Gastrocnemius medialis (tissue), 4 donors: ENCODE measurements around the gene MICOS13. TPM values are rescaled to one million over a fixed set of nuclear protein-coding genes. Genes with fewer than 3 reads are reported as not detected.
"Not testable (repeated sequence)": the region's sequence is repeated elsewhere in the genome, so short reads cannot be mapped to it uniquely, and the experiment has no call there.

Experiments used
- ATAC-seq, 2 donors: fragments of 150-250 bp; one replicate each; pipeline ENCODE4 v1.9.1; 2016
- DNase-seq, 2 donors: peaks; one replicate each; pipeline ENCODE4 v3.0.0-alpha.2; 2019
- H3K27ac ChIP-seq, 4 donors: fragments of 200-600 bp; sonication (generic); 1 replicate in 1 of 4; 2 replicates in 3 of 4; pipeline ENCODE4 v1.5.1; 2016 to 2018; ENCODE audit warnings: mild to moderate bottlenecking in 2 of 4, moderate library complexity in 1 of 4
- H3K27me3 ChIP-seq, 3 donors: fragments of 200-600 bp; sonication (generic) in 2 of 3; 1 replicate in 1 of 3; 2 replicates in 2 of 3; pipeline versions ENCODE4 v1.5.1 to v1.6.0; 2016 to 2019; ENCODE audit warnings: mild to moderate bottlenecking in 1 of 3, moderate library complexity in 1 of 3
- H3K36me3 ChIP-seq, 2 donors: fragments of 200-600 bp; sonication (generic) in 1 of 2; one replicate each; pipeline ENCODE4 v1.5.1; 2017 to 2018
- H3K4me1 ChIP-seq, 2 donors: fragments of 200-600 bp; sonication (generic) in 1 of 2; one replicate each; pipeline ENCODE4 v1.5.1; 2016 to 2017; ENCODE audit warnings: mild to moderate bottlenecking in 2 of 2
- H3K4me3 ChIP-seq, 4 donors: fragments of 200-600 bp; sonication (generic) in 3 of 4; 1 replicate in 1 of 4; 2 replicates in 3 of 4; pipeline ENCODE4 v1.5.1; 2016 to 2019; ENCODE audit warnings: mild to moderate bottlenecking in 2 of 4
- H3K9me3 ChIP-seq, 3 donors: fragments of 200-600 bp; sonication (generic) in 2 of 3; 1 replicate in 1 of 3; 2 replicates in 2 of 3; pipeline ENCODE4 v1.5.1; 2016 to 2019
- CTCF ChIP-seq, 5 experiments: fragments of 450-650 bp in 3 of 5; fragments of 200-600 bp in 2 of 5; sonication (generic) in 2 of 5; IDR thresholded peaks in 4 of 5; conservative IDR thresholded peaks in 1 of 5; 1 replicate in 4 of 5; 2 replicates in 1 of 5; pipeline ENCODE4 v1.5.1; 2016 to 2019; ENCODE audit warnings: antibody characterized with exemption in 5 of 5, mild to moderate bottlenecking in 3 of 5, moderate library complexity in 3 of 5
- POLR2A ChIP-seq, 2 donors: fragments of 450-650 bp; IDR thresholded peaks; one replicate each; pipeline ENCODE4 v1.6.1; 2017; ENCODE audit warnings: antibody characterized with exemption in 2 of 2, mild to moderate bottlenecking in 2 of 2, moderate library complexity in 2 of 2
- in situ Hi-C, 4 donors: fragments of 200-750 bp; cut with MboI; loops; one replicate each; pipeline versions ENCODE4 v1.15.0 to v1.8.0; 2017; ENCODE audit warnings: low sequenced_read_pairs in 4 of 4
- intact Hi-C: fragments of 100-400 bp; cut with DNase I; formaldehyde crosslinking; loops from one replicate; pipeline ENCODE4 v1.15.1; 2023; ENCODE audit warnings: low total_unique reads
- total RNA-seq, 4 donors: library from RNA; depleted of rRNA; stranded (reverse); fragments of >200 nt; gene quantifications; one replicate each; pipeline versions ENCODE4 v1.1.0 to v1.2.3, GENCODE V29; 2016

Gene MICOS13
- total RNA-seq, 4 donors from 2014 or later = 45.7 to 122 (median 74.8) TPM

DNA sequence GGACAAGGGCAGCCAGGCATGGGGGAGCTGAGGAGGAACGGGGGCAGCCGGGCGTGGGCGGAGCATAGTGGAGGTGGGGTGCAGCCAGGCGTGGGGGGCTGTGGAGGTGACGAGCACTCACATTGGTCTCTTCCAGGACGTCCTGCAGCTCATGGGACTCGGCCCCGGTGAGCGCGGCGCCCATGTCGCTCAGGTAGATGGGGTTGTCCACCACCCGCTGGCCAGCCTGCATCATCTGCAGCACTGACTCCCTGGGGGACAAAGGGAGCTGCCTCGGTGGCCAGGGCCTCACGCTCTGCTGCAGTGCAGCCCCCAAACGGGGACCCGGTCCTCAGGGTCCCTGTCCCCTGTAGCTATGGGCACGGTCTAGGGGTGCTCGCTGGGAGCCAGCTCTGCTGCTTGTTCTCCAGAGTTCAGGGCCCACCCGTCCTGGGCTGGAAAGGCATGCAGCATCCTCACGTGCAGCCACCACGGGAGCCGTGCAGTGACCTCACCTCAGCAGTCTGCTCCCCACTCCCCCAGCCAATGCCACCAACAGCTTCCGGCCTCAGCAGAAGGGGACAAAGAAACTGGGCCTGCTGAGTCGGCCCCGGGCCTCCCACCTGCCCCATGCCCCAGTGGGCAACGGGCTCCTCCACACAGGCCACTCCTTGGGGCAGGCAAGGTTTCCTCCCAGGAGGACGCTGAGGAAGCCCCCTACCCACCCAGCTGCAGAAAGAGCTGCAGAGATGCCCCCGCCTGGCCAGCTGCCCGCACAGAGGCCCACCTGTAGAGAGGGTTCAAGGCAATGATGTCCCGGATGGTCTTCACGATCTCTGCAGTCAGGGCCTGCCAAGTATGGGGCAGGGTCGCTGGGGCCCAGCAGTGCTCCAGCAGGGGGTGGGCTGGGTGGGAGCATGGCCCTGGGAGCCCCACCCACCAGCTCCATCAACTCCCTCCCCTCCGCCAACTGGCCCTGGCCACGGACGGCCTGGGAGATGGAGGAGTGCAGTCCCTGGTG, 27.6 kb upstream of the MICOS13 start:
- in situ Hi-C loops = no loop called here
- Histone ChIP-seq H3K4me3 (no peak overlapping the region), H3K36me3 (peaks cover 0 to 83% of the 10 kb centered on the region in 2 donors), H3K27ac (no peak overlapping the region), H3K9me3 (no peaks in the 10 kb centered on the region), H3K4me1 (no peaks in the 10 kb centered on the region), H3K27me3 (no peaks in the 10 kb centered on the region)
- DNase-seq = no peak
- intact Hi-C loops = no loop called here
- ATAC-seq = no peak
- TF ChIP-seq CTCF (IDR thresholded peaks at IDR 0.05 in 4 of 5, conservative IDR thresholded peaks at IDR 0.05 in 1 of 5) (no peak), POLR2A (IDR thresholded peaks at IDR 0.05) (no peak)

DNA sequence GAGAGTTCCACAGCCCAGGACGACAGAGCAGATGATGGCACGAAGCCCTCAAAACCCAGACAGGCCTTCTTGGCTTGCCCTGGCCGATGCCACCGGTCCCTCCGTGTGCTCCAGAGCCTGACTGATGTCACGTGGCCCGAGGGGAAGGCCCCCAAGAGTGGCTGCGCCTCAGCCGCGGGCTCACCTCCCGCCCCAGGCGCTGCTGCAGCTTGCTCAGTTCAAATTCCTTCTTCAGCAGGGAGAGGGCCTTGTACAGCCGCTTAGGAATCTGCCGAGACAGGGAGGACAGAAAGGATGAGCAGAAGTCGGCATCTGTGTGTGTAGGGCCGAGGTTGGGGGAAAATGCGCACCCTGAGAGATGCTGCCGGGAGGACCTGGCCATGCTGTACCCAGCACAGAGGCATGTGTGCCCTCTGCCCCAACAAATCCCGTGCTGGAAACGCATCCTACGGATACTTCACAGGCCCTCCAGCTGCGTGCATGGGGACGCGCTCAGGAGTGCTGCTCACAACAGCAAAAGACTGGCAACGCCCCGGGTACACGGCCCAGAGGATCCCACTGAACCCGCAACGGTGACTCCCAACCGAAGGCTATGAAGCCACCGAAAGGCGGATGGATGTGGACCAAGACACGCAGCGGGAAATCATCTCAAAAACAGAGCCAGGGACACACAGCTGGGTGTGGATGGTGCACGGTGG, 26.7 kb upstream of the MICOS13 start:
- intact Hi-C loops (no loop called here), in situ Hi-C loops (no loop called here)
- no peak for ATAC-seq
- no peaks in the 10 kb centered on the region for H3K4me1 ChIP-seq
- DNase-seq = no peak
- no peak overlapping the region for H3K27ac ChIP-seq
- no peak overlapping the region for H3K4me3 ChIP-seq
- TF ChIP-seq POLR2A (IDR thresholded peaks at IDR 0.05) (no peak), CTCF (IDR thresholded peaks at IDR 0.05 in 4 of 5, conservative IDR thresholded peaks at IDR 0.05 in 1 of 5) (no peak)
- H3K27me3 ChIP-seq = no peaks in the 10 kb centered on the region
- H3K36me3 ChIP-seq = peaks cover 0 to 75% of the 10 kb centered on the region in 2 donors
- no peaks in the 10 kb centered on the region for H3K9me3 ChIP-seq

DNA sequence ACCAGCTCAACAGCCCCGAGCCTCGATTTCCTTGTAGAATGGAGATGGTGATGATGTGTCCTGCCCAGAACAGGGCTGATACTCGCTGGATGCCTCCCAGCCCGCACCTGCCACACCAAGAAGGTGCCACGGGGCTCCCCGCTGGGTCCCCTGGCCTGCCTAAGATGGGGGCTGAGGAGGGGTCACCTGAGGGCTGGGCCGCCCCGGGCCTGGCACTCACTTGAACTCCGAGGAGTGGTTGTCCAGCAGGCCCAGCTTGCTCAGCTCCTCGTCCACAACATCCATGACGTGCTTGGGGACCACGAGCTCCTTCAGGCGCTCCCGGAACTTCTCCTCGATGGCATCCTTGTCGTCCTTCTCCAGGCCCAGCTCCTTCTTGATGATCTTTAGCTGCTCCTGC, 25.2 kb upstream of the MICOS13 start:
- no peak for DNase-seq
- no peak for ATAC-seq
- TF ChIP-seq CTCF (IDR thresholded peaks at IDR 0.05 in 4 of 5, conservative IDR thresholded peaks at IDR 0.05 in 1 of 5) = no peak
- no peak for TF ChIP-seq POLR2A (IDR thresholded peaks at IDR 0.05)
- no peaks in the 10 kb centered on the region for H3K4me1 ChIP-seq
- H3K9me3 ChIP-seq = no peaks in the 10 kb centered on the region
- in situ Hi-C loops (no loop called here), intact Hi-C loops (no loop called here)
- H3K36me3 ChIP-seq = peaks cover 0 to 63% of the 10 kb centered on the region in 2 donors
- no peak overlapping the region for H3K27ac ChIP-seq
- H3K4me3 ChIP-seq = no peak overlapping the region
- H3K27me3 ChIP-seq = no peaks in the 10 kb centered on the region

DNA sequence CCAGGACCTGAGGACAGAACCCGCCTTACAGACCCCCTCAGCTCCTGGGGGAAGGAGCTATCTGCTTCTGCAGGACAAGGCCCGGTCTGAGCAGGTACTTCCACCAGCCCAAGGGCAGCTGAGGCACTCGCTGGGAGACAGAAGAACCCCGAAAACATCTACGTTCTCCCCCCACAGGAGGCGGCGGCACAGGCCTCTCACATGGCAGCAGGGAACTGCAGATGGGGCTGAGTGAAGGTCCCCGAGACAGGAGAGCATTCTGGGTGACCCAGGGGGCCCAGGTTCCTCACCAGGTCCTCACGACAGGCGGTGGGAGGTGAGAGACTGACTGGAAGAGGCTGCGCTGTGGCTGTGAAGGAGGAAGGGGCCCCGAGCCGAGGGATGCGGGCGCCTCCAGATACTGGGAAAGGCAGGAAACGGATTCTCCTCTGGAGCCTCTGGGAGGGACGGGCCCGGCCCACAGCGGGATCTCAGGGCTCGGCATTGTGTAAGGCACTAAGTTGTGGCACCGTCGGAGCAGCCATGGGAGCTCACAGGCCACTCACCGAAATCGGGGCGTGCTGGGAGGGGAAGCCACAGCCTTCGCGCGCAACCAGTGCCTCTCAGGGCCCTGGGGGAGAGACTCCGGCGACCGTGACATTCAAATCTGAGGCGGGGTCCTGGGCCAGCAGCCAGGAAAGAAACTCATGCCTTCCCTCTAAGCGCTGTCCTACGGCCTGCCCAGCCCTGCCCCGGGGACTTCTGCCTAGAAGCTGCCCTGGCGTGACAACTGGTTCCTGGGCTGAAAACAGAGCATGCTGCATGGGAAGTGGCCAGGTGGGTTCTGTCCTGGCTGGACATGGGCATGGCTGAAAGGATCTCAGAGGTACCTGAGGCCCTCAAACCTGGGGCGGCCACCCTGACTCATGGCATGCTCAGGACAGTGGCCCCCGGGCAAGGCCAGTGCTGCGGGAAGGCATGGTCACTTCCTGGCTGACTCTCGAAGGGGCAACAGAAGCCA, 23.8 kb upstream of the MICOS13 start:
- intact Hi-C loops = no loop called here
- H3K9me3 ChIP-seq = no peaks in the 10 kb centered on the region
- DNase-seq (no peak), ATAC-seq (no peak)
- peaks cover 0 to 74% of the 10 kb centered on the region in 2 donors for H3K36me3 ChIP-seq
- no peak overlapping the region for H3K4me3 ChIP-seq
- H3K27me3 ChIP-seq = no peaks in the 10 kb centered on the region
- no peaks in the 10 kb centered on the region for H3K4me1 ChIP-seq
- TF ChIP-seq POLR2A (IDR thresholded peaks at IDR 0.05) (no peak), CTCF (IDR thresholded peaks at IDR 0.05 in 4 of 5, conservative IDR thresholded peaks at IDR 0.05 in 1 of 5) (no peak)
- no peak overlapping the region for H3K27ac ChIP-seq
- in situ Hi-C loops = no loop called here

DNA sequence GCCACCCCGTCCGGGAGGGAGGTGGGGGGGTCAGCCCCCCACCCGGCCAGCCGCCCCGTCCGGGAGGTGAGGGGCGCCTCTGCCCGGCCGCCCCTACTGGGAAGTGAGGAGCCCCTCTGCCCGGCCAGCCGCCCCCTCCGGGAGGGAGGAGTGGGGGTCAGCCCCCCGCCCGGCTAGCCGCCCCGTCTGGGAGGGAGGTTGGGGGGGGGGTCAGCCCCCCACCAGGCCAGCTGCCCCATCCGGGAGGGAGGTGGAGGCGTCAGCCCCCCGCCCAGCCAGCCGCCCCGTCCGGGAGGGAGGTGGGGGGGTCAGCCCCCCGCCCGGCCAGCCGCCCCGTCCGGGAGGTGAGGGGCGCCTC, 21.7 kb upstream of the MICOS13 start:
- H3K4me1 ChIP-seq, DNase-seq, in situ Hi-C loops, intact Hi-C loops, H3K9me3 ChIP-seq, H3K27ac ChIP-seq, ATAC-seq, H3K4me3 ChIP-seq, H3K27me3 ChIP-seq: not testable (repeated sequence)
- H3K36me3 ChIP-seq = peaks cover 0 to 65% of the 10 kb centered on the region in 2 donors
